SK-N-MC (cell line): Measurements from ENCODE around the gene DIO2.

ENCODE experiments used
- EZH2 ChIP-seq: fragments of 200-600 bp; sonication (generic); IDR thresholded peaks from one replicate; pipeline ENCODE4 v1.6.1; 2017; ENCODE audit warnings: antibody characterized with exemption
- FOXP2 ChIP-seq: optimal IDR thresholded peaks from 2 replicates; pipeline ENCODE3; 2011; ENCODE audit warnings: mild to moderate bottlenecking, moderate library complexity; ENCODE audit not compliant: insufficient read depth; ENCODE audit errors: extremely low read length, control extremely low read depth
- POLR2AphosphoS5 ChIP-seq: IDR thresholded peaks from 2 replicates; pipeline ENCODE4 v1.6.1; 2012; ENCODE audit warnings: mild to moderate bottlenecking, low read depth, low read length, borderline replicate concordance

DNA sequence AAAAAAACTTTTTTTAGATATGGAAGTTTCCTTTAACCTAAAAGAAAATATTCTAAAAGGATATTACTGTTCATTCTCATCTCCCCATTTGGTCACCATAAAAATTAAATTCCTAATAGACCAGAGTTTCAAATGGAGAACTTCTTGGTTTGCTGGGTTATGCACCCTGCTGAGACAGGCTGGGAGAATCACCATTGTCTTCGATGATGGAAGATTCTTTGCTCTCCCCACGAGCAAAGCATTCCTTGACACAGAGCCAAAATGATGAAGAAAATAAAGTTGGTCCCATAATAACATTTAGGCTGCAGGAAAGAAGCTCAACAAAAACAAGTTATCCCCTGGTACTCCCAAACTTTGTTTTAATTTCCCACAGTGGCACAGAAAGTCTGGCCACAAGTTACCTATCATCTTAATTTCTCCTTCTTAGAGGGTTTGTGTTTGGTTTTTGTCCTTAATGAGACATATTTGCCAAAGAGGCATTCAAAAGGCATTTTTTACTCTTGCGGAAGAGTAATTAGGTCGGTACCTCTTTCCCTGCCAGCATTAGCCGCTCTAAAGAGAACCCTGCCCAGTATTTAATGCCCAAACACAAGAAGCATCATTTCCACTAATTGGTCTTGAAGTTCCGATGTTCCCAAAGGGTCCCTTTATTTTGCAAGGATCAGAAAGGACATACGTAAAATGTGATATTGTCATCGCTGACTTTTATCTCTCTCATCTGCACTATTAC is 4.8 kb downstream of the DIO2 start:
- TF ChIP-seq EZH2, result no peak
- TF ChIP-seq POLR2AphosphoS5, result no peak
- TF ChIP-seq FOXP2, result no peak
